Daoy (cell line): ENCODE results near the gene ZNF554. TPM values are rescaled to one million over a fixed set of nuclear protein-coding genes. Genes with fewer than 3 reads are reported as not detected.
"Not testable (repeated sequence)": the region's sequence is repeated elsewhere in the genome, so short reads cannot be mapped to it uniquely, and the experiment has no call there.

Source experiments
- DNase-seq: peaks from one replicate; pipeline ENCODE4 v3.0.0-alpha.2; 2015; ENCODE audit warnings: low read depth
- total RNA-seq: library from RNA; depleted of rRNA; stranded (reverse); fragments of >200 nt; shearing (Covaris generic); gene quantifications from 2 replicates; pipeline ENCODE4 v1.2.3, GENCODE V29; 2014

ZNF554 gene
- total RNA-seq, 1 experiment from 2014 or later = 1.7 TPM

DNA sequence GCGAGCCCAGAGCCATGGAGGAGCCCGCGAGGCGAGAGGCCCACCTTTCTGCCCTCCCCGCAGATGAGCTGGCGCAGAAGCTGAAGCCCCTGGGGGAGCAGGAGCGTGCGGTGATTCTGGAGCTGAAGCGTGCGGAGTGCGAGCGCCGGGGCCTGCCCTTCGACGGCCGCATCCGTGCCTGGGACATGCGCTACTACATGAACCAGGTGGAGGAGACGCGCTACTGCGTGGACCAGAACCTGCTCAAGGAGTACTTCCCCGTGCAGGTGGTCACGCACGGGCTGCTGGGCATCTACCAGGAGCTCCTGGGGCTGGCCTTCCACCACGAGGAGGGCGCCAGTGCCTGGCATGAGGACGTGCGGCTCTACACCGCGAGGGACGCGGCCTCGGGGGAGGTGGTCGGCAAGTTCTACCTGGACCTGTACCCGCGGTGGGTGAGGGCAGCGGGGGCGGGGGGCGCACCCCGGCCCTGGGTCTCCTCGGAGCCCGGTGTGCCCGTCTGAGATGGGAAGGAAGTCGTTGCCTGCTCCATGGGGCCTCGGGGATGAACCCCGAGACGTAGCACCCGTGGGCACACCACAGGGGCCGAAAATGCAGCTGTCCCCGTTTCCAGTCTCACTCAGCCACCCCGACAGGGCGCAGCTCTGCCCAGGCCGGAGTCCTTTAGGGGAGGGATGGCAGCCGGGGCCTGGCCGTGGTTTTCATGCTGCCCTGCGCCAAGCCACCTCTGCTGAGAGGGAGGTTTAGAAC, 12.1 kb upstream of the ZNF554 start:
- DNase-seq = no peak

DNA sequence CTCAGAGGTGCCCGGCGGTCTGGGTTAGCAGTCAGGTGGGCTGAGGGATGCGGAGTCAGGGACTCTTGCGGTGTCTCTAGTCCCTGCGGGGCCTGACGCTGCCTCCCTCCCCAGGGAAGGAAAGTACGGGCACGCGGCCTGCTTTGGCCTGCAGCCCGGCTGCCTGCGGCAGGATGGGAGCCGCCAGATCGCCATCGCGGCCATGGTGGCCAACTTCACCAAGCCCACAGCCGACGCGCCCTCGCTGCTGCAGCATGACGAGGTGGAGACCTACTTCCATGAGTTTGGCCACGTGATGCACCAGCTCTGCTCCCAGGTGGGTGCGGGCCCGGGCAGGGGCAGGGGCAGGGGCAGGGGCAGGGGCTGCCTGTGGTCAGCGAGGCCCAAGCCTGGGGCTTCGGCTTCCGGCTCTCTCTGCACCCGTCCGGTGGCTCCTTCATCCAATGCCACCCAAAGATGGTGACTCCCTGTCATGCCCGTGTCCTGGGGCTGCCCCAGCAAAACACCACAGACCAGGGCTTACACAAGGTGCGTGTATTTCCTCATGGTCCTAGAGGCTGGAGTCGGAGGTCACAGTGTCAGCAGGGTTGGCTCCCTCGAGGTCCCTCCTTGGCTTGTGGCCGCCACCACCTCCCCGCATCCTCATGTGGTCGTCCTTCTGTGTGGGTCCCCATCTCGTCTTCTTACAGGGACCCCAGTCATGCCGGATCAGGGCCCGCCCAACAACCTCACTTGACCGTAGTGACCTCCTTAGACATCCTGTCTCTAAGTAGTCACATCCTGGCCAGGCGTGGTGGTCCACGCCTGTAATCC, 11.3 kb upstream of the ZNF554 start:
- no peak for DNase-seq

DNA sequence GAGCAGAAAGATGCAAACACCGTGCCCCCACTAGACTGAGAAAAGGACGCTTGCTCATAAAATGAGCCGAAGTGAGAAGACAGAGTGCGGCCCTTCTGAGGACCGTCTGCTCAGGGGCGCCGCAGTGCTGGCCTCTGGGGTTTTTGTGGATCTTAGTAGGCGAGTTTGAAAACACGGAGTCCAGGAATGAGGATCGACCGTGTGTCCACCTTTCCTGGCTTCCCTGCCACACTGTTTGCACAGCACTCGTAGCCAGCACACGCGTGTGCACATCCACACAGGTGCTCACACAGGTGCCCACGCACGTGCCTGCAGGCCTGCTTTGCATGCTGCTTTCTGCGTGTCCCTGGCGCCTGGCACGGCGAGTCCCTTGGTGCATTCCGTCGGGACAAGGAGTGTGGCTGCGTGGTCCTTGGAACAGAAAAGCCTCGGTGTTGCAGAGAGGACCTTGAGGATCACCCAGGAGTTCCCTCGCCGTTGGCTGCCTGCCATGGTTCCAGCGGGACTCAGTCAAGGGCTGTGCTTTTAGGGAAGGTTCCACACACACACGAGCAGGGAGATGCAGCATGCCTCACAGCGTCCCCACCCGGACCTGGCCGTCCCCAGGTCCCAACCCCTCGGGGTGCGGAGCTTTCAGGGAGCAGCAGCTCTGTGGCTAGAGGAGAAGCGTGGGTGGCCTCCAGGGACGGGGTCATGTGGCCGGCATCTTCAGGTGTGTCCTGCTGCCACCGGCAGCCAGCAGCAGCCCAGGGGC, 10.1 kb upstream of the ZNF554 start:
- DNase-seq = no peak

DNA sequence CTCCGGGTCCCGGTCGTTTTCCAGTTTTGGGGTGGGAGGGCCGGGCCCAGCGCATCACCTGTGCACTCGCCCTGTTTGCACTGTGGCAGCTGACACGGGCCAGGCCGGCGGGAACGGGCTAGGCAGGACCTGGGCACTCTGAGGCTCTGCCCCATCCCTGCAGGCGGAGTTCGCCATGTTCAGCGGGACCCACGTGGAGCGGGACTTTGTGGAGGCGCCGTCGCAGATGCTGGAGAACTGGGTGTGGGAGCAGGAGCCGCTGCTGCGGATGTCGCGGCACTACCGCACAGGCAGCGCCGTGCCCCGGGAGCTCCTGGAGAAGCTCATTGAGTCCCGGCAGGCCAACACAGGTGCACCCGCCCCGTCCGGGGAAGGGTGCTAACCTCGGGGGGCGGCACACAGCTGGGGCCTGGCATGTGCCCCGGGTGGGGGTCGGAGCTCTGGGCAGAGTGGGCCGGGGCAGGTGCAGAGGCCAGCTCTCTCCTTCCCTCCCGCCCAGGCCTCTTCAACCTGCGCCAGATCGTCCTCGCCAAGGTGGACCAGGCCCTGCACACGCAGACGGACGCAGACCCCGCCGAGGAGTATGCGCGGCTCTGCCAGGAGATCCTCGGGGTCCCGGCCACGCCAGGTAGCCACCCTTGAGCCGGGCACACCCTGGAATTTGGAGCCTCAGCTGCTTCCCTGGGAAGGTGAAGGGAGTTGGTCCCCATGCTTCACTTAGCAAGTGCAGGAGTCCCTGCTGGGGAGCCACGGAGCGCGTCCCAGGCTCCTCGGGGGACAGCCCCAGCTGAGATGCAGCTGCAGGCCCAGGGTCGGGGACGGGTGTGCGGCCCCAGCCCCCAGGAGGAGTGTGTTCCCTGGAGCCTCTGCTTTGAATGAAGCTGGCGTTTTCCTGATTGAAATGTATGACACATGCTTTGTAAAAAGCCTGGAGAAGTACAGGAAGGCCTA, 9.3 kb upstream of the ZNF554 start:
- DNase-seq = no peak

DNA sequence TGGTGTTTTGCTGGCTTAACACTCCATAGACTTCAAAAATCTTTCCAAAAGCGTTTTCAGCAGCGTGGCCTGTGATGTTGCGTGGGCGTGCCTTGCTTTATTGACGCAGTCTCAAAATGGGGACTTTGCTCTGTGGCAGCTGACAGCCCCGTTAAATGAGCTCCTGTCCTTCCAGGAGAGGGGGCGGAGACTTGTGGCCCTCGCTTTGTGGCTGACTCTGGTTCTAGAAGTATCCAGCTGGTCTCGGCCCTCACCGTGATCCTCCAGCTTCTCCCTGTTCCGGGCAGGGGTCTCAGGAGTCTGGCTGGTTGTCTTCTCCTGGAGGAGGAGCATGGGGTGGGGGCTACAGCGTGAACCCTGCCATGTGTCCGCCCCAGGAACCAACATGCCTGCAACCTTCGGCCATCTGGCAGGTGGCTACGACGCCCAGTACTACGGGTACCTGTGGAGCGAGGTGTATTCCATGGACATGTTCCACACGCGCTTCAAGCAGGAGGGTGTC, 8.4 kb upstream of the ZNF554 start:
- no peak for DNase-seq

DNA sequence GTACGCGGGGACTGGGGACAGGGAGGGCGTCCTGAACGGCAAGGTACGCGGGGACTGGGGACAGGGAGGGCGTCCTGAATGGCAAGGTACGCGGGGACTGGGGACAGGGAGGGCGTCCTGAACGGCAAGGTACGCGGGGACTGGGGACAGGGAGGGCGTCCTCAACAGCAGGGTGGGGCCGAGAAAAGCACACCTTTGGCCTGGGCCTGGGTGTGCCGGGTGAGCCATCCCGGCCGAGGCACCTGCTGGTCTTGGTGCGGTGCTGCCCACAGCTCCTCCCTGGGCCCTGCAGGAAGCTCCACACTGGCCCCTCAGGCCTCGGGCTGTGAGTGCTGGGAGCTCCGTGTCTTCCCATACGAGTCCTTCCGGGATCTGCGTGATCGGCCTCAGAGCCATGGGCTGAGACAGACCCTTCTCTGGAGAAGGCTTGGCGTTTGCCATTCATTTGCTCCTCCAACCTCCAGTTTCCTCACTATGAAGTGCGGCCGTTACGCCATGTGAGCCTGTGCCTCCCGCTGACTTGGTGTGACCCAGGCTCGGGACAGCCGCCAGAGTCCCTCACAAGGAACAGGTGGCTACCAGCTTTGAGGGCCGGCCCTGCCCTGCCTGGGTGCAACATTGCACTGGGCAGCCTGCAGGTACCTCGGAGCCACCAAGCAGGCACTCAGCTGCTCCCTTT, 7.8 kb upstream of the ZNF554 start:
- DNase-seq = no peak

DNA sequence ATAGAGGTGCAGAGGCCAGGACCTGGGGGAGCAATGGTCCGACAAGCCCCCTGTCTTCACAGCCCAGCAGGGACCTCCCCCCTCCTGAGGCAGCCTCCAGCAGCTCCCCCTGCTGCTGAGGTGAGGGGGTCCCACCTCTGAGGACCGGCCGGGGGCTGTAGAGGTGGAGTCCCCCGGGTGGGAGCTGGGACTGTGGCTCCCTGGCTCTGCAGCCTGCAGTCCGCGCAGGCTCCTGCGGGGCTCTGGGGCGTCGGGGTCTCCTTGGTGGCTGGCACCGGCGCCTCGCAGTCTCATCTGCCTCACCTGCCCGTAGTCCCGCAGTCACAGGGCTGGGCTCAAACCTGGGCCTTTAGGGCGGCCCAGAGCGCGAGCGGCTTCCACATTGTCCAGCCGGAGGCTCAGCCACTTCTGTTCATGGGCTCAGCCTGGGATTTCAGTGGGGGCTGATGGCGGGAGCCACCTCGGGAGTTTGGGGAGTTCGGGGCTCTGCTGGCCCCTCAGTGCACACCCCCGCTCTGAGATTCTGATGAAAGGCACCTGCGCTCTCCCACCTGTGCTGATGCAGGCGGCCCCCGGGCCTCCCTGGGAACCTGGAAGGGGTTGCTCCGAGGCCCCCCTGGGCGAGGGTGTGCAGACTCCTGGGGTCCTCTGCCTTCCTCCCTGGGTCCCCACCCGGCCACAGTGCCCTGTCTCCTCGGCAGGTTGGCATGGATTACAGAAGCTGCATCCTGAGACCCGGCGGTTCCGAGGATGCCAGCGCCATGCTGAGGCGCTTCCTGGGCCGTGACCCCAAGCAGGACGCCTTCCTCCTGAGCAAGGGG, 7.0 kb upstream of the ZNF554 start:
- no peak for DNase-seq

DNA sequence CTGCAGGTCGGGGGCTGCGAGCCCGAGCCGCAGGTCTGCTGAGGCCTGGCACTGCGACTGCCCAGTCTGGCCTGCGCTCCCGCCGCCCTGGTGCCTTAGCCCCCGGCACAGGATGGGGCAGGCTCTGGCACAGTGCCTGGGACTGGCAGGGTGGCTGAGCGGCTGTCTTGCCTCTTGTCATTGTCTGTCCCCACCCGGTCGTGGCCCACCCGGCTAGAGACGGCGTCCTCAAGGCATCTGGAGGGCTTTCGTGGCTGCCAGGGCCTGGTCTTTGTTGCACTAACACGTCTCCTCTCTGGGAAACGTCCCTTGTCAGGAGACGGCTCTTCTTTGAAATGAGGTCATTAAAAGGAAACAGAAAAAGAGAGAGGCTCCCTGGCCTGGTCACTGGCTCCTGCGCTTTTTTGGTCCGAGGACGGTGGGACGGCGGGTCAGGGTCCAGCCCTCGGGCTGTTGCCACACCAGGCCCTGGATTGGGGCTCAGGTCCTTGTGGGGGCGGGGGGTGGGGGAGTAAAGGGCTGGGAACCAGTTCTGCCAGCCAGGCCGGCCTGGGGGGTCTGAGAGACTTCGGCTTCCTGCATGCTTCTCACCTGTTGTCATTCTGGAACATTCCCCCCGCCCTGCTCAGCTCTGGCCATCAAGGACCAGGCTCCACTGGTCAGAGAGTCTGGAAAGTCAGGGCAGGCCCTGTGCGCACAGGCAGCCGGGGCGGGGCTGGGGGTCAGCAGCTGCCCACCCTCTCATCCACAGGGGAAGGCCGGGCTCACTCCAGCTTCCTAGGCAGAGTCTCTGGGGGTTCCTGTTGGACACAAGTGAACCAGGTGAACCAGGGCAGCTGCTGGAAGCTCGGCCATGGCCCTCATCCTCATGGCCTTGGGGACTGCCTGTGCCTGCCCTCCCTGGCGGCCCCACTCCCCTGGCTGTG, 6.2 kb upstream of the ZNF554 start:
- no peak for DNase-seq

DNA sequence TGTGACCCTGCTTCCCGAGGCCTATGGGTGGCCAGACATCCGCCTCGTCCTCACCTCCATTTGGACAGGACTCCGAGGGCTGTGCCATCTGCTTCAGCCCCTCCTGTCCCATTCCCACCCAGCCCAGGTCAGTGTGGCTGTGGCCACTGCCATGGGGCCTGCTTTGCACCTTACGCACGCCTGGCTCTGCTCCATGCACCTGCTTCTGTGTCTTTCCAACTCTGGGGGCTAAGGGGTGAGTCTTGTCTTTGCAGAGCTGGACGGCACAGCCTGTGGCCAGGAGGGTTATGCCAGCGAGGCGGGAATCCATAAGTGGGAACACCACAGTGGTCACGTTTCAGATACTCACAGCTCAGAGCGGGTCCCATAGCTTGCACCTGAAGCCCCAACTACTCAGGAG, 5.2 kb upstream of the ZNF554 start:
- no peak for DNase-seq

DNA sequence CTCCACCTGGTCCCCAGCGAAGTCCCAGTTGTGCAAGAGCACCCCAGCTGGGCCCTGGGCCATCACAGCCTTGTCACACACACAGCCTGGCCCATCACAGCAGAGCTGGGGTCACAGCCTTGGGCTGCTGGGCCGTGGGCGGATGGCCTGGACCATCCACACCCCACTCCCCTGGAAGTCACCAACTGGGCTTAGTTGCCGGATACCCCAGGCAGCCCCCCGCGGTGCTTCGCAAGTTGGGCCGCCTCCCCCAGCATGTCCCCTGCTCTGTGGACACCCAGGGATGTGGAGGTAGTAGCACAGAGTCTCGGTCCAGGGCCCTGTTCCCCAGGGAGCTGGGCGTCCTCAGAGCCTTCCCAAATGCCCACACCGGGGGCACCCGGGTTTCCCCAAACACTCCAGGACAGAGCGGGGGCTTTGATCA, 4.5 kb upstream of the ZNF554 start:
- no peak for DNase-seq

DNA sequence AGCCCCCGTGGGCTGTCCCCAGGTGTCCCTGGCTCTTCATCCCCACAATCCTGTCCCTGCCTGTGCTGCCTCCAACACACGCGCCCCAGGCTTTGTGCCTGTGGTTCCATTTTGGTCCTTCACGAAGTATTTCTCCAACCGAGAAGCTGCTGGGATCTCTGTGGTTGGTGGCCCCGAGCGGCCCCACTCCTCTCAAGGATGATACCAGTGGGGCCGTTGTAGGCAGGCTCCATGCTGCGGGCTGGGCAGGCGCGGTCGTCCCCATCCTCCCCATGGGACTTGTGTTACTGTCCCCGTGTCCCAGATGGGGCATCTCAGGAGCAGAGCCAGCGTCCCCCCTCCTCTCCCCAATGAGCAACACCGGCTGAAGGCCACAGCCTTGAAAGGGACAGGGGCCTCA, 3.7 kb upstream of the ZNF554 start:
- DNase-seq = no peak

DNA sequence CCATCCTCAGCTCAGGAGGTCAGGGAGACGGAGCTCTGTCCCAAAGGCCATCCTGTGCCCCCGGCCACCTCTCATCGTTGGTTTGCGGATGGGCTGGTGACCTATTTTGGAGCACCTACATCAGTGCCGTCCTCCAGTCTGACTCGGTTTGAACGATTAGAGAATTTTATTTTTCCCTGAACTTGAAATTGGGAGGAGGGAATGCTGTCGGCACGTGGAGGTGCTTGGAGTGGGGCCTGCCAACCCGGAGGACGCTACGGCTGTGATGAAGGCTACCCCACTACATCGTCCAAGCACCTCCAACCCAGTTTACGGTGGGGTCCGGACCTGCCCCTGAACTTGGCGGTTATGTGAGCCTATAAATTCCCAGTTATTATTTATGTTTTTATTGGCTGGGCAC, 3.0 kb upstream of the ZNF554 start:
- no peak for DNase-seq

DNA sequence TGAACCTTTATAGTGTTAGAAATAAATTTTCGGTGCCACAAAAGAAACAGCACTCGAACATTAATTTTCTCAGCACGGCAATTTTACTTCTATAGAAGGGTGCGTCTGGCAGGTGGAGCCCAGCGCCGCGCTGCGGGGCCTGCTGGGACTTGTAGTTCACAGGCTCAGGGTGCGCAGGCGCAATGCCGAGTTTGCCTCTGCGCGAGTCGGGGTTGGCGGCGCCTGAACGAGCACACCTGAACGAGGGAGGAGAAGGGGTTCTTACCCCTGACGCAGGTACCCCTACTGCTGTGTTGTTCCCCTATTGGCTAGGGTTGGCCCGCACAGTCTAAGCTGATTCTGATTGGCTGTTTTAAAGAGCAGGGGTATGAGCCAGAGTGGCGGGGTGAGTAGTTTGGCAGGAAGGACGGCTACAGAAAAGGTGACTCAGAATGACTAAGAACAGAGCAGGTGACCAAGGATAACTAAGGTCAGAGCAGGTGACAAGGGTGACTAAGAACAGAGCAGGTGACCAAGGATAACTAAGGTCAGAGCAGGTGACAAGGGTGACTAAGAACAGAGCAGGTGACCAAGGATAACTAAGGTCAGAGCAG, 2.3 kb upstream of the ZNF554 start:
- DNase-seq = not testable (repeated sequence)

DNA sequence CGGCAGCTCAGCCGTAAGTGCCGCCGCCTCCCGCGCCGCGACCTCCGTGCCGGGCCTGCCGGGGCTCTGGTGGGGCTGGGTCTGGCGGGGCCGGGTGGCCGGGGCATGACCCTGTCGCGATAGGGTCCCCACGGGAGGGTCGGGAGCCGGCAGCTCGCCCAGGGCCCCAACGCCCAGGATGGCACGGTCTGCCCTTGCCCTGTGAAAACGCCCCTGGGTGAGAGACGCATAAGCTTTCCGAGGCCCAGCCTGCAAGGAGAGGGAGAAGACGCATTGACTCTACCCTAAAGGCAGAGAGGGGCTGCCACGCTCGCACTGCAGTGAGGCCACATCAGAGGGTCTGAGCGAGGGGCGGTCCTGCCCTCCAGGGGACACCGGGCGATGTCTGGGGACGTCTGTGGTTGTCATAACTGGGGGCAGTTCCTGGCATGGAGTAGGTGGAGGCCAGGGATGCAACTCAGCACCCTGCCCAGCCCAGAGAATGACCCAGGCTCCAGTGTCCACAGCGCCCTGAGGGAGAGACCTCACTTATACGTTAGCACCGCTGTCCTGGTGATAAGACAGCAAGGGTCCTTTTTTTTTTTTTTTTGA, 539 bp downstream of the ZNF554 start:
- DNase-seq = no peak

DNA sequence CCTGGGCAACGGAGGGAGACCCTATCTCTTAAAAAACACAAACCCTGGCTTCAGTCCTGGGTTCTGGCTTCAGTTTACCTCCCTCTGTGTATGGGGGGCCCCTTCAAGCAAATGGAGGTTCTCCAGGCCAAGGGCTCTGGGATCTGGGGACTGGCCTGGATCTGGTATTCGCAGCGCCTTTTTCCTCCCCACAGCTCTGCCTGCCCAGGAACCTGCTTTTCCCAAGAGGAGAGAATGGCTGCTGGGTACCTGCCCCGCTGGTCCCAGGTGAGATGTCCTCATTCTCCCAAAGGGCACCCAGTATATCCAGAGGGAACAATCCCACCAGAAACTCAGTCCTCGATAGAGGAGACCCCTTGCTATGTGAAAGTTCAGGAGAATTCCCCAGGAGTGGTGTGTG, 3.2 kb downstream of the ZNF554 start:
- no peak for DNase-seq

DNA sequence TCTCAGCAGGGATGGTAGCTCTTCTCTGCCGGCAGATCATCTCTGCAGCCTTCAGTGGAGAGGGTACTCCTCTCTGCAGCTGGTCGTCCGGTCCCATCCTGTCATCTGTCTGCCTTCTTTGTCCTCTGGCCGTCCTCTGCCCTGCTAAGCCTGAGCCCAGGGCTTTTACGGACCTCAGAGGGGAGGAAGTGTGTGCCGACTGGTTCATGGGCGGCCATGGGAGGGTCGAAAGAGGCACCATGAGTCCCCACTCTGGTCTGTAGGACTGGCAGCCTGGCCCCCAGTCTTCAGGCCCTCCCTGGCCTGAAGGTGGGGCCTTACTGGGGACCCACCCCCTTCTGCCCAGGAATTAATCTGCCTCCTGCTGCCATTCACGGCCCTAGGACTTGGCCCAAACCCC, 4.0 kb downstream of the ZNF554 start:
- no peak for DNase-seq

DNA sequence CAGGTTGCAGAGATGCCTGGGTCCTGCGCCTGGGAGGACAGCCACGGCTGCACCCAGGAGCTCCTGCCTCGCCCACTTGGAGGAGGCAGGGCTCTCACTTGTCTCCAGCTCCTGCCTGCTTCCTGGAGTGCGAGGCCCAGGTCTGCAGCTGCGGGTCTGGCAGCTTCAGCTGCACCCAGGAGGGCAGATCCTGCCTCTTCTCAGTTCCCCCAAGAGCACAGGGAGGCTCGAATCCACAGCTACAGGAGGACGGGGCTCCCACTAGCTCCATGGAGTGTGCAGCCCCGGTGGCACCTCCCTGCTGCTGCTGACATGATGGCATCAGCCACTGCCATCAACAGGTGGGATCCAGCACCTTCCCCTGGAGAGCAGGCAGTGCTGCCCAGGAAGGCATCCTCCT, 4.5 kb downstream of the ZNF554 start:
- no peak for DNase-seq

DNA sequence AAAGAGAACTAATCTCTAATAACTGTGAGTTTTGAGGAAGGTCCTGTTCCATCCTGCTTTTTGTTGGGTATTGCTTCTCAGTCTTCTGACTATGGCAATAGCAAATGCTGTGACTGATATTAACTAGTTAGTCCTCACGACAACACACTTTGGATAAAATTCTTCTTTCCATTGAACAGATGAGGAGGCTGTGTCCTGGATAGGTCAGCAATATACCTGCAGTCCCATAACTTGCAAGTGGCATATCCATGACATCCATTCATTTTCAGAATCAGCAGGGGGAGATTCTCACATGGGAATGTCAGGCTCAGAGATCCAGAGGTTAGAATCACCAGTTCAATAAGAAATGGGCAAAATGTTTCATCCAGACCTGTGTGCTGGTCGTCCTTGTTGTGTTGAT, 7.4 kb downstream of the ZNF554 start:
- DNase-seq = no peak
